ENCODE results near the gene OR52N4. TPM values are rescaled to one million over a fixed set of nuclear protein-coding genes. Genes with fewer than 3 reads are reported as not detected.

The OR52N4 gene
- total RNA-seq (2021; ENCODE audit: unreplicated experiment), result not detected
- not detected in 2 replicates for polyA plus RNA-seq (2012)
- Bru-seq, nascent RNA, result not detected
- BruChase-seq, experiment 1, labeled RNA remaining after a 6-hour chase, result not detected
- BruChase-seq, experiment 2, labeled RNA remaining after a 2-hour chase, result not detected
- long read RNA-seq, result 0 reads

- BruUV-seq (replicated peaks), result no TSS peak
These were observed at the start of gene OR52N4 for GRCh38 chr11:5753943-5754342. OR52N4 (plus strand) TSS chr11:5754243; CDS start chr11:5754741, 498 bp downstream.

More at GRCh38 chr11:5753943-5754342, at the start of gene OR52N4:
- no peak for TF ChIP-seq EZH2phosphoT487 (IDR thresholded peaks at IDR 0.05; ENCODE audit: borderline replicate concordance)
- TF ChIP-seq POLR2A (IDR thresholded peaks at IDR 0.05; ENCODE audit: borderline replicate concordance, extremely low read depth, insufficient read depth, insufficient read length), result no peak
- no peak for TF ChIP-seq POLR2AphosphoS5 (IDR thresholded peaks at IDR 0.05; ENCODE audit: low read depth, low read length)
- no peak for TF ChIP-seq EGR1 (IDR thresholded peaks at IDR 0.05; ENCODE audit: low read depth)
- no peak for TF ChIP-seq TCF7L2 (IDR thresholded peaks at IDR 0.05; ENCODE audit: borderline replicate concordance, extremely low read depth, insufficient read depth, insufficient read length)
- no peak for TF ChIP-seq MAX (IDR thresholded peaks at IDR 0.05)
- TF ChIP-seq REST (IDR thresholded peaks at IDR 0.05; ENCODE audit: low read depth), result no peak
- no peak for TF ChIP-seq SP1 (IDR thresholded peaks at IDR 0.05; ENCODE audit: low read depth)
- TF ChIP-seq ZFX (IDR thresholded peaks at IDR 0.05), result no peak
- no peak for TF ChIP-seq RAD21 (IDR thresholded peaks at IDR 0.05; ENCODE audit: low read depth)
- TF ChIP-seq JUND (IDR thresholded peaks at IDR 0.05), result no peak
- no peak for TF ChIP-seq EZH2 (IDR thresholded peaks at IDR 0.05)
- no peak for TF ChIP-seq CEBPB (IDR thresholded peaks at IDR 0.05; ENCODE audit: low read depth)
- no peak for TF ChIP-seq ELF1 (IDR thresholded peaks at IDR 0.05; ENCODE audit: borderline replicate concordance, low read depth)
- TF ChIP-seq SRF (IDR thresholded peaks at IDR 0.05; ENCODE audit: low read depth), result no peak
- TF ChIP-seq ATF3 (IDR thresholded peaks at IDR 0.05), result no peak
- ChIA-PET RAD21 (ENCODE audit: low non-redundant PET in 1 of 2, low total read pairs in 2 of 2, uncharacterized antibody in 2 of 2, unreplicated experiment in 2 of 2) (no interaction called here), CTCF (no interaction called here), POLR2A (no interaction called here)
- Histone ChIP-seq H3K9me2 (ENCODE audit: insufficient read depth) (no peaks in the 10 kb centered on the region), H3K36me3 (ENCODE audit: control insufficient read depth in 1 of 2, insufficient read depth in 2 of 2, low read length in 2 of 2) (no peaks in the 10 kb centered on the region), H3K27me3 (ENCODE audit: insufficient read depth, low read length) (peaks cover 80% of the 10 kb centered on the region), H2AFZ (ENCODE audit: low read depth, low read length, poor library complexity, severe bottlenecking) (no peak within 1 kb of the TSS), H3K9ac (ENCODE audit: low read length) (no peak within 1 kb of the TSS), H3K4me2 (ENCODE audit: low read length) (no peak within 1 kb of the TSS), H4K20me1 (ENCODE audit: insufficient read depth) (no peaks in the 10 kb centered on the region; the same call in 1 of the 2 replicates), H3K9me3 (ENCODE audit: control insufficient read depth in 1 of 2, insufficient read depth in 1 of 2, low read depth in 1 of 2, low read length in 2 of 2) (no peaks in the 10 kb centered on the region), H3K27ac (ENCODE audit: low read depth, low read length) (no peak within 1 kb of the TSS), H3K4me1 (ENCODE audit: control insufficient read depth in 1 of 2, insufficient read depth in 2 of 2, low read length in 2 of 2) (no peaks in the 10 kb centered on the region), H3K79me2 (ENCODE audit: insufficient read depth, low read length) (no peaks in the 10 kb centered on the region), H3K4me3 (replicated peaks in 1 of 2; ENCODE audit: low read depth in 1 of 2, low read length in 2 of 2) (no peak within 1 kb of the TSS)
- DNase-seq (ENCODE audit: low read depth, low spot score) (no peak), ATAC-seq (no peak)
- intact Hi-C loops (cut with micrococcal nuclease), result no loop called here
